Measurements from ENCODE around the gene RHCE.
"Not testable (repeated sequence)": the region's sequence is repeated elsewhere in the genome, so short reads cannot be mapped to it uniquely, and the experiment has no call there.

Gene RHCE

DNA sequence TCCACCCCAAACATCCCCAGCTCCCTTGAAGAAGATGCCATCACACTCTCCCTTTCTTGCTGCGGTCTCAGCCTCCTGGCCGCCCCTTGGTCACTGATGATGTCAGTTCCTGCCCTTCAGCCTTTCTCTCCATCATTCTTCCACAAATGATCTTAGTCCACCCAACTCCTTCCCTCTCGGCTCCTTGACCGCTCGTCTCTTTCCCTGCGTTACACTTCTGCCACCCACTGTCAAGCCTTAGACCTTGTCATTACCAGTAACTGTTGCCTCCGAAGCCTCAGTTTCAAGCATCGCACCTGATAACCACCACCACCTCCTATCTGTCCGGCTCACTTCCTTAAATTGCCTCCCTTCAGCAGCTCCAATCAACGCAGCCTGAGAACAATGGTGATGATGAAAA lies 23.1 kb downstream of the RHCE start:
- not testable (repeated sequence) for DNase-seq

DNA sequence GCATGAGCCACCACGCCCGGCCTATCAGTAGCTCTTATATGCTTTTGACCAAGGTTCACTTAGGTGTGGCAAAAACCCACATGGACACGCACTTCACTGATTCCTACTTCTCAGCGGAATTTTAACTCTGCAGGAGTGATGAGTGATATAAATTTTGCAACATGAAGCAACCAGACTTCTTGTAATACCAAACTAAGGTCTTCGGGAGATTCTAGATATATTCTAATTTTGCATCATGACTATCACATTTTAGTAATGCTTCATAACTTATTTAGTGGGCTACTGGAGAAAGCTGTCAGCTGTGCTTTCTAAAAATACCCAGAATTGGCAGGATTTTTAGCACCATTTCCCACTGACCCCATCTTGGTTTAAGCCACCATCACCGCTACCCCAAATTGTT lies 27.8 kb downstream of the RHCE start:
- DNase-seq: no peak

DNA sequence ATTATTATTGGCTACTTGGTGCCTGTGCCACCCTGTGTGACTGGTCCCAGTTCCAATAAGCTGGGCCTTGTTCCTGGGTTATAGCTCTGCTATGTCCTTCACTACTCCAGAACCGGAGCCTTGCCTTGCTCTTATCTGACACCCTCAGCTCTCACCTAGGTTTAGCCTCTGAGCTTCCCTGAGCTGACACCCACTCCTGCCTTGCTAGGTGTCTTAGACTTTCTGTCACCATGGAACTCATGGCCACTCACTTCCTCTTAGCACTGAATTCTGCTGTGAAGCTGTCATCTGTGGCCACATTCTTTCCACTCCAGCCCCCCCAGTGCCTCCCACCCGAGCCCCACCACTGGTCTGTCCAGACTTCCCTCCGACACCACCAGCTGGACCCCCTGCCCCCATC lies 30.9 kb downstream of the RHCE start:
- DNase-seq: not testable (repeated sequence)

DNA sequence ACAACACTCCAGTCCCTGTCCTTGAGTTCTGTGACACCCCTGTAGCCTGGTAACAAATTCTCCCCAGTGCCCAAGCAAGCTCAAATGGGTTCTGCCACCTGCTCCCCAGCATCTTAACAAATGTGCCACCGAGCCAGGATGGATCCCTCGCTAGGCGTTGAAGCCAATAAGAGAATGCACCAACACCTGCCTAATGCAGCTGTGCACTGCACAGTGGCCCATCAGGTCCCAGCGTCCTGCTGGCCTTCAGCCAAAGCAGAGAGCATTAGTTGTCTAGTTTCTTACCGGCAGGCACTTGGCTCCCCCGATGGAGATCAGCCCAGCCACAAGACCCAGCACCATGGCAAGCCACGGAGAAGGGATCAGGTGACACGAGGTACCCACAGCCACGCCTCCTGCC lies 31.9 kb downstream of the RHCE start:
- not testable (repeated sequence) for DNase-seq

DNA sequence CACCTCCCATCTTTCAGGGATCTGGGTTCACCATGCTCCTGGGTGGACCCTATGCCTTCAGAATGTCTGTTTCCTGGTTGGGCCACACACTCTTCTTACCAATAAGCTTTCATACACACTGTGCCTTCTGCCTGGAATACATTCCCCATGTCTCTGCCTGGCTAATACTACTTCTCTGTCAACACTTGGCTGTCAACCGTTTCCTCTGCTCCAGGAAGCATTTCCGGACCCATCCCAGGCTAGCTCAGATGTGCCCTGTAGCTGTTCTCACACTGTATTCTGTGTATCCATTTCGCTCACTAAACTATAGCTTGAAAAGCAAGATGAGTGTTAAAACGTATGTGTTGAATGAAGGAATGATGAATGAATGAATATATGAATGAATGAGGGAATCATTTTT lies 33.5 kb downstream of the RHCE start:
- DNase-seq: not testable (repeated sequence)

DNA sequence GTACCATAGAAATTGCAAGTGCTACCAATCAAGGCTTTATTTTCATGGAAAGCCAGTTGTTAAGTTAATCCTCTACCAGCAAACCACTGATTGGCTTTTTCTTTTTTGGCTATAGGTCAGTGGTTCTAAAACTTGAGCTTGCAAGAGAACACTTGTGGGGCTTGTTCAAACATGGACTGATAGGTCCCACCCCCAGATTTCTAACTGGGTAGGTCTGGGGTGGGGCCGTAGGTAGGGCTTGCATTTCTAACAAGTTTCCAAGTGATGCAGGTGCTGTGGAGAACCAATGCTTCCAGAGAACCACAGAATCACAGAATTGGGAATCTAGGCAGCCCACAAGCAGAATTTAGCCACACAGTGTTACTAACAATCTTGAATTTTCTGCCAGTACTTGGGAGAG lies 36.8 kb downstream of the RHCE start:
- not testable (repeated sequence) for DNase-seq

DNA sequence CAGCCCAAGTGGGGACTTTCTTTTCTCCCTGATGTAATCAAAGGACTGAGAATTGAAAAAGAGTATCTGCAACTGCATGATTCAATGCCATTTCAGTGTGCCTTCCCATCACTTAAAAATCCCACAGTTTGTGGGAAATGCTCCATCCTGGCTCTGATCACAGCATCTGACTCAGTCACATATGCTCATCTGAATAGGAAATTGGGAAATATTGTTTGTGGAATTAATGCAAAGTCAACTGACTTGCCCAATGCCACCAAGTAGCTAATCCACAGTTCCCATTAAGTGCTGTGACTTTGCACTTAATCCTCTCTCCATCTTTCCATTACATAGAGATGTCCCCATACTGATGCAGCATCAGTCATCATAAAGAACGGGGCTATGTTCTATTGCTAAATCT lies 37.5 kb downstream of the RHCE start:
- not testable (repeated sequence) for DNase-seq

DNA sequence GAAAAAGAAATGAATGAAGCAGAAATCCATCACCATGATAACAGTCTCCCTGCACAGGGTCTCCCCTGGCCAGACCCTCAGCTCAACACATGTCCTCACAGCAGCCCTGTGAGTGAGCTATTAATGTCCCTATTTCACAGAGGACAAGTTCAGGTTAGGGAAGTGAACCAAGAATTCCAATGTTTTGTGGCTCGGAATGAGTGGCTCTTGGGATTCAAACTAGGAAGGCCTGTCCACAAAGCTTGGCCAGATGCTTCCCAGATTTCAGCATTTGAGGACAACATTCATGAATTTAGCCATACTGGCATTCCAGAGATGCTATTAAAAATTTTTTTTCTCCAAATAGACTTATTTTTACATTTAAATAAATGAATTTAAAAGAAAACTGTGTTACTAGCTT lies 38.1 kb downstream of the RHCE start:
- DNase-seq: not testable (repeated sequence)

DNA sequence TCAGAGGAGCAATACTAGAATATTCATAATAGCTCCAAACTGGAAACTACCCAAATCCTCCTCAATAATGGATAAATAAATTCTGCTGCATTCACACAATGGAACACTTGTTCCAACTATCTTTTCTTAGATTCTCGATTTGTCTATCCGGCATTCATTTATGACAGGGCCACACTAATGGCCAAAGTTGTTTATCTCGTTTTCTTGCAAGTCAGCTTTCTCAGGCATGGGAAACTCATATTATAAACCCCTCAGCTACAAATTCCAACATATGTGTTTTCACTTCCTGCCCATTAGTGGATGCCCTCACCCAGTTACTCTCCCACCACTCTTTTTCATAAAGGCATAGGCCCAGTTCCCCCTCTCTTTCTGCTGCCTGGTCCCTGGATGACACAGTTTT lies 42.3 kb downstream of the RHCE start:
- DNase-seq: not testable (repeated sequence)

DNA sequence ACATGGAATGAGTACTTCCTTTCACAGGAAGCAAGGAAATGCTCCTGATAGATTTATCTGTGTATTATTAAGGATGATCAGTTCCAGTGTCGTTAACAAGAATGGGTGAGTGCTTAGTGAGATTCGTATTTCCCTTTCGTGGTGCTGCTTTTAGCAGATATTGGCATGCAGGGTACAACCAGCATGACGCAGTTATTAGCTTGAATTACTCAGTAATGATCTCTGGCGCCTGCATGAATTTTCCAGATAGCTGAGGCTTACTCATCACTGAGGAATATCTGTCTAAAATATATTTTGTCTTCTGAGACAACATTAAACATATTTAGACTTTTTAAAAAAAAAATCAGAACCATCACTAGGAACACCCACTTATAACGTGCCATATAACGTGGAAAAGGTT lies 48.9 kb downstream of the RHCE start:
- DNase-seq: not testable (repeated sequence)

DNA sequence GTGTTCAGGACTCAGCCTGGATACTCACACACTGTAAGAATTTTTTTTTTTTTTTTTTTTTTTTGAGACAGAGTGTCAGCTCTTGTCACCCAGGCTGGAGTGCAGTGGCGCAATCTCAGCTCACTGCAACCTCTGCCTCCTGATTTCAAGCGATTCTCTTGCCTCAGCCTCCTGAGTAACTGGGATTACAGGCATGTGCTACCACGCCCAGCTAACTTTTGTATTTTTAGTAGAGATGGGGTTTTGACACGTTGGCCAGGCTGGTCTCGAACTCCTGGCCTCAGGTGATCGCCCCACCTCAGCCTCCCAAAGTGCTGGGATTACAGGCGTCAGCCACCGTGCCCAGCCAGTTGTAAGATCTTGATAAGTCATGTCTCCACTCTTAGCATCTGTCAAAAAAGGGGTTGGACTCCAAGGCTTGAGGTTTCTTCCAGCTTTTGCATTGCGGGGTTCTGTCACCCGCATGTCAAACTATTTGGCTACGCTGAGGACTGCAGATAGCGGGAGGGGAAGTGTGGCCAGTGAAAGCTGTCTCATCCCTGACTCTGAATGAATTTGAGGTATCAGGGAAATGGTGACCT lies 50.8 kb downstream of the RHCE start:
- not testable (repeated sequence) for DNase-seq

DNA sequence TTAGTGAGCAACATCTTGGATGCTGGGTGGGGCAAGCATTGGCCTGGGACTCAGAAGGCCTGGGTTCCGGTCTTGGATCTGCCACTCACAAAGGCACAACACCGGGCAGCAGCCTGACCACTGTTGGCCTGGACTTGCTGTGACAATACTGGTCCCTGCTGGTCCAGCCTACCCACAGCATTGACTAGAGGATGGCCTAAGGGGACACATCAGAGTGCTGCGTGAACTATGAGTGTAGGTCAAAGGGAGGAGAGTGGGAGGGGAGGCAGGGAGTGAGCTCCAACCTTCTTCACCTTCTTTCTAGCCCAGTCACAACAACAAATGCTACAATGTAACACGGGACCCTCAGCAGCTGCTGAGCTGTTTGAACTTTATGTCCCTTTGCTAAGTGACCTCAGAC lies 51.4 kb downstream of the RHCE start:
- no peak for DNase-seq

DNA sequence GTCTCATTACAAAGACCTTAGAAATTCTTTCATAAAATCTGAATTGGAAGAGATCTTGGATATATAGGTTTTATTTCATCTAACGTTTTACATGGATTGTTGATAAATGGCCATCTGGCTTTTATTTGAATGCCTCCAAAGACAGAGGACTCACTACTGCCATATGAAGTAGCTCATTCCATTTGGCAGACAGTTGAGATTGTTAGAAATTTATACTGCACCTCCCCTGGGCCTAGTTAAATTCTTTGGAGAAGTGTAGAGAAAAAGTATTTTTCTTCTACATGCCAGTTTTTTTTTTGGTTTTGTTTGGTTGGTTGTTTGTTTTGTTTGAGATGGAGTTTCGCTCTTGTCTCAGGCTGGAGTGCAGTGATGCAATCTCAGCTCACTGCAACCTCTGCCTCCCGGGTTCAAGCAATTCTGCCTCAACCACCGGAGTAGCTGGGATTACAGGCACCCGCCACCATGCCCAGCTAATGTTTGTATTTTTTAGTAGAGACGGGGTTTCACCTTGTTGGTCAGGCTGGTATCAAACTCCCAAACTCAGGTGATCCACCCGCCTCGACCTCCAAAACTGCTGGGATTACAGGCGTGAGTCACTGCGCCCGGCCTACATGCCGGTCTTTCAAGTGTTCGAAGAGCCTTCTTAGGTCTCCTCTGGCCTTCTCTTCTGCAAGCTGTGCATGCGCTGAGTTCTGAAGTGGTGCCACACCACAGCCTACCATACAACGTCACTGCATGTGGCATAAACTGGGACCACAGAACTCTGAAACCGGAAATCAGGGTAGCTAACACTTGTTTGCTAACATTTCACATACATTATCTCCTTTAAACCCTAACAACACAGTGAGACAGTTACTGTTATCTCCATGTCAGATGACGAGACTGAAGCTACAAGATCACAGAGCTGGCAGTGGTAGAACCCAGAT lies 57.7 kb downstream of the RHCE start:
- DNase-seq: not testable (repeated sequence)

DNA sequence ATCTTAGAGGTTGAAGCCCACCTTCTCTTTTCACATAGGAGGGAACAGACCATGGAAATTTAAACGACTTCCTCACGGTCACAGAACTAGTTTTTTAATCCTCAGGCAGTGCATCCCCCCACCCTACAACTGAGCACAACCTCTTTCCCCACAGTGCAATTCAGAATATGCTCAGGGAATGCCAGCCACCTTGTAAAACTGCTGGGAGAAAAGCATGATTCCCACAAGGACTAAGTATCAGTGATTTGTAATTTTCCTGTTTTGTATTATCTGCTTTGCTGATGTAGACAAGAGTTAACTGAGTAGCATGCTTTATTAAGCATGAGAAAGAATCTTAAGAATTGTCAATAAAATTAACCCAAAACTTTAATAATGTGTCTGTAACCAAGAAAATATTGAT lies 58.7 kb downstream of the RHCE start:
- DNase-seq: no peak

DNA sequence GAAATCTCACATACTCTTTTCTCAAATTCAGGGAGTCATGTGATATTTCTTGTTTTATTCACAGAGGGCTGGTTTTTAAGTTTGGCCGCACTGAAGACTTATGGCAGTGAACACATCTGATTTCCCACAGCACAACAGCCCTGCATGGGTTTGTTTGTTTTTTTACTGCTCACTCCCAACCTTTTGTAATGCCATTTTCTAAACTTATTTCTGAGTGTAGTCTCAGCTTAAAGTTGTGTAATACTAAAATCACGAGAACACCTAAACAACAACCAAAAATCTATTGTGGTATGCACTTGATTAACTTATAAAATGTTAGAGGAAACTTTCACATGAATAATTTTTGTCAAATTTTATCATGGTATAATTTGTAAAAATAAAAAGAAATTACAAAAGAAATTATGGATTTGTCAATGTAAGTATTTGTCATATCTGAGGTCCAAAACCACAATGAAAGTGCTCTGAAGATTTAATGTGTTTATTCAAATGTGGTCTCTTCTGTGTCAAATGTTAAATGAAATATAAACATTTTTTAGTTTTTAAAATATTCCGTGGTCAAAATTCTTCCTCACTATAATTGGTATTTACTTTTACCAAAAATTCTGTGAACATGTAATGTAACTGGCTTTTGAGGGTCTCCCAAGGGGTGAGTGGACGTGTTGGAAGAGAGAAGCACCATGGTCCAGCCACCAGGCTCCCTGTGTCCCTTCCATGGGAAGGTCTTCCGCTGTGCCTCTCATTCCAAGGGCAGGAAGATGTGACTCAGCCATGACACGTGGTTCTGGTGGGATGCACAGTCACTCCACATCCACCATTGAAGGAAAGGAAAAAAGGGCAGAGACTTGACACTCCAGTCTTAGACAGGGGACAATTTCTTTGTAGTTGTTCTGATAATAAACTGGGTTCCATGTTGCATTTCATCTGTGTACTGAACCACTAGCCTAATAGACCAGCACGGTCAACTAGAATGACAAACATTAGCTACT lies 59.7 kb downstream of the RHCE start:
- DNase-seq: no peak

DNA sequence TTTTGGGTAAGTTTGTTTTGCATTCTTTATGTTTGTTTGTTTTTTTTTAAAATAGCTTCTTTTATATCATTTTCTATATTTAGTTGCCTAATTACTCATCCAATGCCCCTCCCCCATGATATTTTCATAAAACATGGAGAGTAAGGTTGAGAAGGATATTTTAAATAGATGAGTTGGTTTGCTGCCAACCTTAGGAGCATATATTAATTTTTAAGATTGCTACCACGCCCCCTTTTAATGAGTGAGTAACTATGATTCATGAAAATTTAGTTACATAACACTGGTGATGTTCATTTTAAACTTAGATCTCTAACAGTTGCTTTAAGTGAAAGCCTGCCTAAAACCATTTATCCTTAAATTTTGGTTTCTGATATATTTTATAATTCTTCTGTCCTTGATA lies 63.8 kb downstream of the RHCE start:
- DNase-seq: no peak

DNA sequence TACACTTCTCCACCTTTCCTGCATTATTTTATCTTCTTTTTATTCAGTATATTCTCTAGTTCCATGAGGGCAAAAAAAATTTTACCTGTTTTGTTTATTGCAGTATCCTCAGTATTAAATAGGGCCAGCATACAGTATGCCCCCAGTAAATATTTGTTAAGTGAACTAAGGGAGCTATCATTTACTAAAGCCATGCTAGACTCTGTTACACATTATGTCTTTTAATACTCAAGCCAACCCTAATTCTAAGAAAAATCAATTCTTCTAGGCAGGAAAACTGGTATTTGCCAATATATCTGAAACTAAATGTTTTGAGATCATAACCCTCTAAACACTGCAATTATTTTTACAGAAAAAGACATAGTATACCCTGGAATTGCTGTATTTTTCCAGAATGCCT lies 64.2 kb downstream of the RHCE start:
- no peak for DNase-seq

DNA sequence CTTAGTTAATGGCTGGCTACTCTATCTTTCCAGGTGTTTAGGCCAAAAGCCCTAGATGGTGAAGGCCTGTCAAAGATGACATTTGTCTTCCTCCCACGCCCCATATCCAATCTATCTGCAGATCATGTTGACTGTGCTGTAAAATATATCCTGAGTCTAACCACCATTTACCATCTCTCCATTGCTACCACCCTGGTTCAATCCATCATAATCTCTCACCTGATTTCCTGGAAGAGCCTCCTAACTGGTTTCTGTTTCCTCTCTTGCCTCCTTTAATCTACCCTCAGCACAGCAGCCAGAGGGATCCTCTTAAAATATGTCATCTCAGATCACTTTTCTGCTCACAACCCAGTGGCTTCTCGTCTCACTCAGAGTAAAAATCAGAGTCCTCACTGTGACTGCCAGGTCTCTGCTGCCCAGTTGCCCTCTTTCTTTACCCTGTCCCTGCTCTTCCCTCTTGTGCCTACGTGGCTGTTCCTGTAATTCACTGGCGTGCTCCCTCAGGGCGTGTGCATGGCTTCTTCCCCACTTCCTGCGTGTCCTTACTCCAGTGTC lies 64.7 kb downstream of the RHCE start:
- DNase-seq: no peak

DNA sequence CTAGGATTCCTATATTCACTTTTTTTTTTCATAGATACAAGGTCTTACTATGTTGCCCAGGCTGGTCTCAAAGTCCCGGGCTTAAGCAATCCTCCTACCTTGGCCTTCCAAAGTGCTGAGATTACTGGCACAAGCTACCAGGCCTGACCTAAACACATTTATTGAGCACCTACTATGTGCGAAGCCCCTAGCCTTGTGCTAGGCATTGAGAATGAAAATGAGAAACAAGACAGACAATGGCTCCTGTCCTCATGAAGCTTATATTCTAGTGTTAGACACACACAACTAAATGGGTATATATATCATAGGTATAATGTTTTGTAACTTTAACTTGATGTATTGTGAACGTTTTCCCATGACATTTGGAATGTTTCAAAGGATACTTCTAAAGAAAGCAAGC lies 71.0 kb downstream of the RHCE start:
- DNase-seq: no peak

DNA sequence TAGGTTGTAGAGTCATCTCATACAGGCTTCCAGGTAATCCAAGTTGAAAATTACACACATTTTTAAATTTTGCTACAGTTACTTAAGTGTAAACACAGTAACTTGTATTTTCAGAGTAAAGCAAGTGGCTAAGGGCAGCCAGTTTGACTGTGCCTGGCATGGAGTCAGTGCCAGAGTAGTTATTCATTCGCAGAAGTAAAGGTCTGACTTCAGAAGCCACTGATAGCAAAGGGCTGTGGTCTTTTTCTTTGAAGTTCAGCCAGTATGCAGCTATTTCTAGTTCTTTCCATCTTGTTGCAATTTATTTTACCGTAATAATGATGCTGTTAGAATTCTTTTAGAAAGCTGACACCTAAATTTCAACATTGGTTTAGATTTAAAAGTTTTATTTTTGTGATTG lies 73.1 kb downstream of the RHCE start:
- no peak for DNase-seq

DNA sequence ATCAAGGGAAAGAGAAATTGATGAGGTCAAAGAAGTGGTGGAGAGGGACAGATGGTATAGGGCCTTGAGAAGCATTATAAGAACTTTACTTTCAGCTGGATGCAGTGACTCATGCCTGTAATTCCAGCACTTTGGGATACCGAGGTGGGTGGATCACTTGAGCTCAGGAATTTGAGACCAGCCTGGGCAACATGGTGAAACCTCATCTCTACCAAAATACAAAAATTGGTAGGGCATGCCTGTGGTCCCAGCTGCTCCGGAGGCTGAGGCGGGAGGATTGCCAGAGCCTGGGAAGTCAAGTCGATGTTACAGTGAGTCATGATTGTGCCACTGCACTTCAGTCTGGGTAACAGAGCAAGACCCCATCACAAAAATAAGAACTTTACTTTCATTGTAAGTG lies 76.8 kb downstream of the RHCE start:
- DNase-seq: no peak

DNA sequence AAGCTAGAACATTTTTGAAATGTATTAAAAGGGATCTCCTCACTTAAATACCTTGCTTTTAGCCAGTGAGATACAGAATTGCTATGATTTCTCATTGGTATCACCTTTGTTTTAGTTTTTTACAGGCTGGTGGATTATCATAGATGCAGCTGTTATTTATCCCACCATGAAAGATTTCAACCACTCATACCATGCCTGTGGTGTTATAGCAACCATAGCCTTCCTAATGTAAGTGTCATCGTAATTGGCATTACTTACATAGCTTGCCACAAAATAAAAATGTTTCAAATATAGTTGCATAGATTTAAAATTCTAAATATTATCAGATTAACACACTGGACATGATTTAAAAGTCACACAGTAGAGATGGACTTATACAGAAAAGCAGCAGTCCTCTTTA lies 77.8 kb downstream of the RHCE start:
- no peak for DNase-seq

DNA sequence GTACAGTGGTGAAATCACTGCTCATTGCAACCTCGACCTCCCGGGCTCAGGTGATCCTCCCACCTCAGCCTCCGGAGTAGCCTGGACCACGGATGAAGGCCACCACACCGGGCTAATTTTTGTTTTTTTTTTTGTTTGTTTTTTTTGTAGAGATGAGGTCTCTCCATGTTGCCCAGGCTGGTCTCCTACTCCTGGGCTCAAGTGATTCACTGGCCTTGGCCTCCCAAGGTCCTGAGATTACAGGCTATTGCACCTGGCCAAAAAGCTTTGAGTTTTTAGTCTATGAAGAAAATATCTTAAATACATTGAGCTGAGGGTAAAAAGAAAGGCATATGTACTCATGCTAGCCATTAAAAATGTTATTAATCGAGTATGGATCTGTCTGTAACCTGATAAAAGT lies 78.9 kb downstream of the RHCE start:
- no peak for DNase-seq

Measured in activated naive CD4-positive, alpha-beta T cell treated with Interleukin-2 at 50 U/mL for 16 hours (primary cell).